HCT116 (cell line): ENCODE data around the gene RYR2.

ENCODE experiments used
- EZH2 ChIP-seq: fragments of 200-600 bp; sonication (generic); IDR thresholded peaks from 2 replicates; pipeline ENCODE4 v1.6.1; 2017; ENCODE audit warnings: antibody characterized with exemption, mixed run types
- FOSL1 ChIP-seq: IDR thresholded peaks from 2 replicates; pipeline ENCODE4 v1.6.1; 2012; ENCODE audit warnings: low read depth
- POLR2A ChIP-seq: IDR thresholded peaks from 2 replicates; pipeline ENCODE4 v1.7.0; 2011; ENCODE audit warnings: borderline replicate concordance; ENCODE audit not compliant: insufficient read depth, insufficient read length; ENCODE audit errors: extremely low read depth
- POLR2AphosphoS5 ChIP-seq: IDR thresholded peaks from 2 replicates; pipeline ENCODE4 v1.6.1; 2011; ENCODE audit warnings: mild to moderate bottlenecking, low read depth, low read length, moderate library complexity
- RAD21 ChIP-seq: IDR thresholded peaks from 2 replicates; pipeline ENCODE4 v1.6.1; 2012; ENCODE audit warnings: low read depth, mild to moderate bottlenecking
- SIN3A ChIP-seq: IDR thresholded peaks from 2 replicates; pipeline ENCODE4 v1.6.1; 2012; ENCODE audit warnings: low read depth
- SP1 ChIP-seq: IDR thresholded peaks from 2 replicates; pipeline ENCODE4 v1.6.1; 2012; ENCODE audit warnings: low read depth
- TCF7L2 ChIP-seq: IDR thresholded peaks from 2 replicates; pipeline ENCODE4 v1.7.0; 2011; ENCODE audit warnings: borderline replicate concordance, inconsistent platforms; ENCODE audit not compliant: insufficient read depth, insufficient read length; ENCODE audit errors: extremely low read depth
- YY1 ChIP-seq: IDR thresholded peaks from 2 replicates; pipeline ENCODE4 v1.6.1; 2011; ENCODE audit warnings: low read length, low read depth, moderate library complexity, mild to moderate bottlenecking; ENCODE audit not compliant: insufficient replicate concordance; ENCODE audit errors: extremely low read depth
- ZFX ChIP-seq: fragments of 450-650 bp; IDR thresholded peaks from 2 replicates; pipeline ENCODE4 v1.6.1; 2017
- ZNF274 ChIP-seq: fragments of 200-500 bp; sonication (Bioruptor generic); IDR thresholded peaks from 2 replicates; pipeline ENCODE4 v1.6.1; 2014; ENCODE audit warnings: mild to moderate bottlenecking, low read depth, low read length, inconsistent platforms
- TF ChIP-seq, protein P1 (sequence below), 3 experiments: fragments of 200-600 bp in 1 of 3; sonication (generic) in 1 of 3; IDR thresholded peaks in 2 of 3; conservative IDR thresholded peaks in 1 of 3; 2 replicates each; pipeline ENCODE4 v1.5.1; 2012 to 2017; ENCODE audit warnings: low read depth in 2 of 3, low read length in 2 of 3, antibody characterized with exemption in 1 of 3, borderline replicate concordance in 1 of 3, control low read depth in 1 of 3, mild to moderate bottlenecking in 1 of 3, mixed read lengths in 1 of 3, mixed run types in 1 of 3, moderate library complexity in 1 of 3; ENCODE audit not compliant: insufficient read depth in 1 of 3
- TF ChIP-seq, protein P2 (sequence below): IDR thresholded peaks from 2 replicates; pipeline ENCODE4 v1.6.1; 2012; ENCODE audit warnings: low read depth
- TF ChIP-seq, protein P3 (sequence below): IDR thresholded peaks from 2 replicates; pipeline ENCODE4 v1.6.1; 2011; ENCODE audit warnings: mild to moderate bottlenecking, low read length, moderate library complexity; ENCODE audit not compliant: insufficient replicate concordance; ENCODE audit errors: extremely low read depth

DNA sequence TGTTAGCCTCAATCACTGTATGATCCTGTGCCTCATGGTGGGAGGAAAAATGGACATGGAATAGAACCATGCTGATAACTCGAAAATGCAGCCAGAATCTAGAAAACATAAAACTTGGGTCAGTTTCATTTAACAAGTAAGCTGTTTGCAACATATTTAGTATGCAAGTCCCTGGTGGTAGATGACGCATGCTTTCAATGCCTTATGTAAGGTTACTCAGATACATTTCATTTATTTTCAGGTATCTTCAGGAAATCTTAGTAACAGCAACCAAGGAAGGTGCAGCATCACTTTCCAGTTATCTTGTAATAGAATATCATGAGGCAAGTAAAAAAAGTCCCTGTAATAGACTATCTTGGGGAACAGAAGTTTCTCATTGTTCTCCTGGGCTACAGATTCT is 92.9 kb downstream of the RYR2 start:
- TF ChIP-seq, protein P1, sequence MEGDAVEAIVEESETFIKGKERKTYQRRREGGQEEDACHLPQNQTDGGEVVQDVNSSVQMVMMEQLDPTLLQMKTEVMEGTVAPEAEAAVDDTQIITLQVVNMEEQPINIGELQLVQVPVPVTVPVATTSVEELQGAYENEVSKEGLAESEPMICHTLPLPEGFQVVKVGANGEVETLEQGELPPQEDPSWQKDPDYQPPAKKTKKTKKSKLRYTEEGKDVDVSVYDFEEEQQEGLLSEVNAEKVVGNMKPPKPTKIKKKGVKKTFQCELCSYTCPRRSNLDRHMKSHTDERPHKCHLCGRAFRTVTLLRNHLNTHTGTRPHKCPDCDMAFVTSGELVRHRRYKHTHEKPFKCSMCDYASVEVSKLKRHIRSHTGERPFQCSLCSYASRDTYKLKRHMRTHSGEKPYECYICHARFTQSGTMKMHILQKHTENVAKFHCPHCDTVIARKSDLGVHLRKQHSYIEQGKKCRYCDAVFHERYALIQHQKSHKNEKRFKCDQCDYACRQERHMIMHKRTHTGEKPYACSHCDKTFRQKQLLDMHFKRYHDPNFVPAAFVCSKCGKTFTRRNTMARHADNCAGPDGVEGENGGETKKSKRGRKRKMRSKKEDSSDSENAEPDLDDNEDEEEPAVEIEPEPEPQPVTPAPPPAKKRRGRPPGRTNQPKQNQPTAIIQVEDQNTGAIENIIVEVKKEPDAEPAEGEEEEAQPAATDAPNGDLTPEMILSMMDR (IDR thresholded peaks at IDR 0.05 in 2 of 3, conservative IDR thresholded peaks at IDR 0.05 in 1 of 3; ENCODE audit: borderline replicate concordance in 1 of 3, insufficient read depth in 1 of 3, low read depth in 2 of 3, low read length in 2 of 3), result no peak
- TF ChIP-seq RAD21, result no peak
- no peak for TF ChIP-seq POLR2A
- TF ChIP-seq POLR2AphosphoS5, result no peak
- TF ChIP-seq ZNF274, result no peak
- no peak for TF ChIP-seq SIN3A
- no peak for TF ChIP-seq ZFX
- no peak for TF ChIP-seq YY1
- TF ChIP-seq EZH2, result no peak
- no peak for TF ChIP-seq FOSL1
- TF ChIP-seq, protein P2, sequence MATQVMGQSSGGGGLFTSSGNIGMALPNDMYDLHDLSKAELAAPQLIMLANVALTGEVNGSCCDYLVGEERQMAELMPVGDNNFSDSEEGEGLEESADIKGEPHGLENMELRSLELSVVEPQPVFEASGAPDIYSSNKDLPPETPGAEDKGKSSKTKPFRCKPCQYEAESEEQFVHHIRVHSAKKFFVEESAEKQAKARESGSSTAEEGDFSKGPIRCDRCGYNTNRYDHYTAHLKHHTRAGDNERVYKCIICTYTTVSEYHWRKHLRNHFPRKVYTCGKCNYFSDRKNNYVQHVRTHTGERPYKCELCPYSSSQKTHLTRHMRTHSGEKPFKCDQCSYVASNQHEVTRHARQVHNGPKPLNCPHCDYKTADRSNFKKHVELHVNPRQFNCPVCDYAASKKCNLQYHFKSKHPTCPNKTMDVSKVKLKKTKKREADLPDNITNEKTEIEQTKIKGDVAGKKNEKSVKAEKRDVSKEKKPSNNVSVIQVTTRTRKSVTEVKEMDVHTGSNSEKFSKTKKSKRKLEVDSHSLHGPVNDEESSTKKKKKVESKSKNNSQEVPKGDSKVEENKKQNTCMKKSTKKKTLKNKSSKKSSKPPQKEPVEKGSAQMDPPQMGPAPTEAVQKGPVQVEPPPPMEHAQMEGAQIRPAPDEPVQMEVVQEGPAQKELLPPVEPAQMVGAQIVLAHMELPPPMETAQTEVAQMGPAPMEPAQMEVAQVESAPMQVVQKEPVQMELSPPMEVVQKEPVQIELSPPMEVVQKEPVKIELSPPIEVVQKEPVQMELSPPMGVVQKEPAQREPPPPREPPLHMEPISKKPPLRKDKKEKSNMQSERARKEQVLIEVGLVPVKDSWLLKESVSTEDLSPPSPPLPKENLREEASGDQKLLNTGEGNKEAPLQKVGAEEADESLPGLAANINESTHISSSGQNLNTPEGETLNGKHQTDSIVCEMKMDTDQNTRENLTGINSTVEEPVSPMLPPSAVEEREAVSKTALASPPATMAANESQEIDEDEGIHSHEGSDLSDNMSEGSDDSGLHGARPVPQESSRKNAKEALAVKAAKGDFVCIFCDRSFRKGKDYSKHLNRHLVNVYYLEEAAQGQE, result no peak
- TF ChIP-seq SP1, result no peak
- TF ChIP-seq, protein P3, sequence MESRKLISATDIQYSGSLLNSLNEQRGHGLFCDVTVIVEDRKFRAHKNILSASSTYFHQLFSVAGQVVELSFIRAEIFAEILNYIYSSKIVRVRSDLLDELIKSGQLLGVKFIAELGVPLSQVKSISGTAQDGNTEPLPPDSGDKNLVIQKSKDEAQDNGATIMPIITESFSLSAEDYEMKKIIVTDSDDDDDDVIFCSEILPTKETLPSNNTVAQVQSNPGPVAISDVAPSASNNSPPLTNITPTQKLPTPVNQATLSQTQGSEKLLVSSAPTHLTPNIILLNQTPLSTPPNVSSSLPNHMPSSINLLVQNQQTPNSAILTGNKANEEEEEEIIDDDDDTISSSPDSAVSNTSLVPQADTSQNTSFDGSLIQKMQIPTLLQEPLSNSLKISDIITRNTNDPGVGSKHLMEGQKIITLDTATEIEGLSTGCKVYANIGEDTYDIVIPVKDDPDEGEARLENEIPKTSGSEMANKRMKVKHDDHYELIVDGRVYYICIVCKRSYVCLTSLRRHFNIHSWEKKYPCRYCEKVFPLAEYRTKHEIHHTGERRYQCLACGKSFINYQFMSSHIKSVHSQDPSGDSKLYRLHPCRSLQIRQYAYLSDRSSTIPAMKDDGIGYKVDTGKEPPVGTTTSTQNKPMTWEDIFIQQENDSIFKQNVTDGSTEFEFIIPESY, result no peak
- TF ChIP-seq TCF7L2, result no peak
